WTC11 (cell line): ENCODE results near the gene KCNG4. TPM values are rescaled to one million over a fixed set of nuclear protein-coding genes. Genes with fewer than 3 reads are reported as not detected.

Experiments used
- ATAC-seq: fragments of 200-7000 bp; cut with Tn5 transposase; 2 replicates; pipeline ENCODE4 v1.10.0; 2021; ENCODE audit warnings: mild to moderate bottlenecking, moderate library complexity
- CTCF ChIA-PET: fragments of 300-600 bp; sonication (Branson Sonifier 250); formaldehyde crosslinking; loops from one replicate; lab custom pipeline; 2021; ENCODE audit warnings: antibody characterized with exemption; lab: Charles Lee
- POLR2A ChIA-PET: fragments of 350-600 bp; sonication (Branson Sonifier 250); formaldehyde crosslinking; loops from one replicate; lab custom pipeline; 2021; ENCODE audit warnings: antibody characterized with exemption; lab: Charles Lee
- DNase-seq: peaks from one replicate; pipeline ENCODE4 v3.0.0; 2021; ENCODE audit warnings: low spot score
- H3K27ac Mint-ChIP-seq: 2 replicates; pipeline ENCODE4 v1.8.0; 2021; ENCODE audit warnings: mixed read lengths
- H3K27me3 Mint-ChIP-seq: 2 replicates; pipeline ENCODE4 v1.8.0; 2021; ENCODE audit warnings: low read depth, mild to moderate bottlenecking, moderate library complexity, mixed read lengths
- H3K36me3 Mint-ChIP-seq: 2 replicates; pipeline ENCODE4 v1.8.0; 2021; ENCODE audit warnings: mixed read lengths
- H3K4me1 Mint-ChIP-seq: 2 replicates; pipeline ENCODE4 v1.8.0; 2022; ENCODE audit warnings: mixed read lengths
- H3K4me3 Mint-ChIP-seq: 2 replicates; pipeline ENCODE4 v1.8.0; 2021; ENCODE audit warnings: mild to moderate bottlenecking, moderate library complexity, mixed read lengths
- H3K9me3 Mint-ChIP-seq: 2 replicates; pipeline ENCODE4 v1.8.0; 2021; ENCODE audit warnings: mixed read lengths
- AFF4 ChIP-seq: sonication (generic); formaldehyde crosslinking; IDR thresholded peaks from 2 replicates; pipeline ENCODE4 v1.8.1; 2023; ENCODE audit warnings: mild to moderate bottlenecking, missing genetic modification reagents, borderline replicate concordance
- CREB1 ChIP-seq: sonication (generic); formaldehyde crosslinking; IDR thresholded peaks from 2 replicates; pipeline ENCODE4 v1.8.0; 2023; ENCODE audit warnings: mild to moderate bottlenecking, missing genetic modification reagents
- E2F1 ChIP-seq: sonication (generic); formaldehyde crosslinking; IDR thresholded peaks from 2 replicates; pipeline ENCODE4 v1.8.0; 2022; ENCODE audit warnings: mild to moderate bottlenecking, missing genetic modification reagents
- ELF4 ChIP-seq: sonication (generic); formaldehyde crosslinking; IDR thresholded peaks from 2 replicates; pipeline ENCODE4 v1.8.1; 2022; ENCODE audit warnings: low read depth, mild to moderate bottlenecking, moderate library complexity, missing genetic modification reagents
- NFYB ChIP-seq: sonication (generic); formaldehyde crosslinking; conservative IDR thresholded peaks from 2 replicates; pipeline ENCODE4 v1.8.0; 2022; ENCODE audit warnings: low read depth, missing genetic modification reagents
- NR3C1 ChIP-seq: sonication (generic); formaldehyde crosslinking; conservative IDR thresholded peaks from 2 replicates; pipeline ENCODE4 v1.8.1; 2023; ENCODE audit warnings: low read depth, mild to moderate bottlenecking, missing genetic modification reagents
- RORB ChIP-seq: fragments of 250-450 bp; sonication (Bioruptor Pico); IDR thresholded peaks from 2 replicates; pipeline ENCODE4 v1.9.0; 2021; ENCODE audit warnings: mild to moderate bottlenecking
- SMAD4 ChIP-seq: sonication (generic); formaldehyde crosslinking; IDR thresholded peaks from 2 replicates; pipeline ENCODE4 v1.8.0; 2022; ENCODE audit warnings: mild to moderate bottlenecking, missing genetic modification reagents
- TEAD4 ChIP-seq: sonication (generic); formaldehyde crosslinking; IDR thresholded peaks from 2 replicates; pipeline ENCODE4 v1.8.0; 2022; ENCODE audit warnings: mild to moderate bottlenecking, missing genetic modification reagents
- ZNF232 ChIP-seq: sonication (generic); formaldehyde crosslinking; IDR thresholded peaks from 2 replicates; pipeline ENCODE4 v1.8.0; 2022; ENCODE audit warnings: mild to moderate bottlenecking, missing genetic modification reagents
- ZNF396 ChIP-seq: fragments of 250-450 bp; sonication (Bioruptor Pico); IDR thresholded peaks from 2 replicates; pipeline ENCODE4 v1.8.0; 2021; ENCODE audit warnings: mild to moderate bottlenecking, moderate library complexity, borderline replicate concordance
- ZNF423 ChIP-seq: fragments of 250-450 bp; sonication (Bioruptor Pico); IDR thresholded peaks from 2 replicates; pipeline ENCODE4 v2.1.2; 2022; ENCODE audit warnings: mild to moderate bottlenecking, moderate library complexity
- ZNF425 ChIP-seq: fragments of 250-450 bp; sonication (Bioruptor Pico); conservative IDR thresholded peaks from 2 replicates; pipeline ENCODE4 v1.9.0; 2021; ENCODE audit warnings: mild to moderate bottlenecking
- ZNF671 ChIP-seq: fragments of 250-450 bp; sonication (Bioruptor Pico); IDR thresholded peaks from 2 replicates; pipeline ENCODE4 v1.8.0; 2021; ENCODE audit warnings: mild to moderate bottlenecking
- total RNA-seq: library from RNA; stranded (reverse); gene quantifications from 3 replicates; pipeline ENCODE4 v1.2.3, GENCODE V29; 2021
- TF ChIP-seq, protein P1 (sequence below): sonication (generic); formaldehyde crosslinking; IDR thresholded peaks from 2 replicates; pipeline ENCODE4 v1.8.1; 2023; ENCODE audit warnings: mild to moderate bottlenecking, missing genetic modification reagents
- TF ChIP-seq, protein P2 (sequence below): sonication (generic); formaldehyde crosslinking; IDR thresholded peaks from 2 replicates; pipeline ENCODE4 v1.8.0; 2023; ENCODE audit warnings: missing genetic modification reagents
- TF ChIP-seq, protein P3 (sequence below): sonication (generic); formaldehyde crosslinking; IDR thresholded peaks from 2 replicates; pipeline ENCODE4 v1.8.1; 2022; ENCODE audit warnings: low read depth, missing genetic modification reagents, borderline replicate concordance
- TF ChIP-seq, protein P4 (sequence below): sonication (generic); formaldehyde crosslinking; IDR thresholded peaks from 2 replicates; pipeline ENCODE4 v1.8.0; 2022; ENCODE audit warnings: mild to moderate bottlenecking, missing genetic modification reagents
- TF ChIP-seq, protein P5 (sequence below): sonication (generic); formaldehyde crosslinking; IDR thresholded peaks from 2 replicates; pipeline ENCODE4 v1.8.1; 2023; ENCODE audit warnings: mild to moderate bottlenecking, missing genetic modification reagents, moderate library complexity
- TF ChIP-seq, protein P6 (sequence below): fragments of 250-450 bp; sonication (Bioruptor Pico); IDR thresholded peaks from 2 replicates; pipeline ENCODE4 v1.9.0; 2021; ENCODE audit warnings: mild to moderate bottlenecking

Gene KCNG4
- total RNA-seq, 1 experiment from 2014 or later, result not detected

DNA sequence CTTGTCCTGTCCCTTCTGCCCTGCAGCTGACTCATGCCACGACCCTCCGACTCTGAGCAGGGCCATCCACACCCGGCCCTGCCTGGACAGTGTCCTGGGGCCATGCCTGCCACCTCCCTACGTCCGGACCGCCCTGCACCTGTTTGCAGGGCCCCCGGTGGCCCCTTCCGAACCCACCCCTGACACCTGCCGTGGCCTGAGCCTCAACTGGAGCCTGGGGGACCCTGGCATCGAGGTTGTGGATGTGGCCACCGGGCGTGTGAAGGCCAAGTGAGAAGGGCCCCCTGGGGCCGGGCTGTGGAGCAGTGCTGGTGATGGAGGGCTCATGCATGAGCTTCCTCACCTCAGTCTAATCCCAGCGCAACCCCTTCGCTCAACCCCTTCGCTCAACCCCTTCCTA is 43.7 kb downstream of the KCNG4 start:
- no peak for TF ChIP-seq ZNF671 (CRISPR knock-in tag)
- no peak for TF ChIP-seq ZNF425 (CRISPR knock-in tag)
- TF ChIP-seq CREB1, result no peak
- TF ChIP-seq, protein P1, sequence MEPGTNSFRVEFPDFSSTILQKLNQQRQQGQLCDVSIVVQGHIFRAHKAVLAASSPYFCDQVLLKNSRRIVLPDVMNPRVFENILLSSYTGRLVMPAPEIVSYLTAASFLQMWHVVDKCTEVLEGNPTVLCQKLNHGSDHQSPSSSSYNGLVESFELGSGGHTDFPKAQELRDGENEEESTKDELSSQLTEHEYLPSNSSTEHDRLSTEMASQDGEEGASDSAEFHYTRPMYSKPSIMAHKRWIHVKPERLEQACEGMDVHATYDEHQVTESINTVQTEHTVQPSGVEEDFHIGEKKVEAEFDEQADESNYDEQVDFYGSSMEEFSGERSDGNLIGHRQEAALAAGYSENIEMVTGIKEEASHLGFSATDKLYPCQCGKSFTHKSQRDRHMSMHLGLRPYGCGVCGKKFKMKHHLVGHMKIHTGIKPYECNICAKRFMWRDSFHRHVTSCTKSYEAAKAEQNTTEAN (CRISPR knock-in tag), result no peak
- no peak for TF ChIP-seq AFF4 (CRISPR knock-in tag)
- TF ChIP-seq, protein P2, sequence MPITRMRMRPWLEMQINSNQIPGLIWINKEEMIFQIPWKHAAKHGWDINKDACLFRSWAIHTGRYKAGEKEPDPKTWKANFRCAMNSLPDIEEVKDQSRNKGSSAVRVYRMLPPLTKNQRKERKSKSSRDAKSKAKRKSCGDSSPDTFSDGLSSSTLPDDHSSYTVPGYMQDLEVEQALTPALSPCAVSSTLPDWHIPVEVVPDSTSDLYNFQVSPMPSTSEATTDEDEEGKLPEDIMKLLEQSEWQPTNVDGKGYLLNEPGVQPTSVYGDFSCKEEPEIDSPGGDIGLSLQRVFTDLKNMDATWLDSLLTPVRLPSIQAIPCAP, result no peak
- no peak for TF ChIP-seq ZNF423 (CRISPR knock-in tag)
- TF ChIP-seq TEAD4 (CRISPR knock-in tag), result no peak
- TF ChIP-seq NFYB (CRISPR knock-in tag), result no peak
- TF ChIP-seq ELF4 (CRISPR knock-in tag), result no peak
- no peak for TF ChIP-seq ZNF232 (CRISPR knock-in tag)
- TF ChIP-seq, protein P3, sequence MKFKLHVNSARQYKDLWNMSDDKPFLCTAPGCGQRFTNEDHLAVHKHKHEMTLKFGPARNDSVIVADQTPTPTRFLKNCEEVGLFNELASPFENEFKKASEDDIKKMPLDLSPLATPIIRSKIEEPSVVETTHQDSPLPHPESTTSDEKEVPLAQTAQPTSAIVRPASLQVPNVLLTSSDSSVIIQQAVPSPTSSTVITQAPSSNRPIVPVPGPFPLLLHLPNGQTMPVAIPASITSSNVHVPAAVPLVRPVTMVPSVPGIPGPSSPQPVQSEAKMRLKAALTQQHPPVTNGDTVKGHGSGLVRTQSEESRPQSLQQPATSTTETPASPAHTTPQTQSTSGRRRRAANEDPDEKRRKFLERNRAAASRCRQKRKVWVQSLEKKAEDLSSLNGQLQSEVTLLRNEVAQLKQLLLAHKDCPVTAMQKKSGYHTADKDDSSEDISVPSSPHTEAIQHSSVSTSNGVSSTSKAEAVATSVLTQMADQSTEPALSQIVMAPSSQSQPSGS, result no peak
- TF ChIP-seq, protein P4, sequence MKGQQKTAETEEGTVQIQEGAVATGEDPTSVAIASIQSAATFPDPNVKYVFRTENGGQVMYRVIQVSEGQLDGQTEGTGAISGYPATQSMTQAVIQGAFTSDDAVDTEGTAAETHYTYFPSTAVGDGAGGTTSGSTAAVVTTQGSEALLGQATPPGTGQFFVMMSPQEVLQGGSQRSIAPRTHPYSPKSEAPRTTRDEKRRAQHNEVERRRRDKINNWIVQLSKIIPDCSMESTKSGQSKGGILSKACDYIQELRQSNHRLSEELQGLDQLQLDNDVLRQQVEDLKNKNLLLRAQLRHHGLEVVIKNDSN (CRISPR knock-in tag), result no peak
- TF ChIP-seq, protein P5, sequence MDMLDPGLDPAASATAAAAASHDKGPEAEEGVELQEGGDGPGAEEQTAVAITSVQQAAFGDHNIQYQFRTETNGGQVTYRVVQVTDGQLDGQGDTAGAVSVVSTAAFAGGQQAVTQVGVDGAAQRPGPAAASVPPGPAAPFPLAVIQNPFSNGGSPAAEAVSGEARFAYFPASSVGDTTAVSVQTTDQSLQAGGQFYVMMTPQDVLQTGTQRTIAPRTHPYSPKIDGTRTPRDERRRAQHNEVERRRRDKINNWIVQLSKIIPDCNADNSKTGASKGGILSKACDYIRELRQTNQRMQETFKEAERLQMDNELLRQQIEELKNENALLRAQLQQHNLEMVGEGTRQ (CRISPR knock-in tag), result no peak
- TF ChIP-seq ZNF396, result no peak
- TF ChIP-seq RORB (CRISPR knock-in tag), result no peak
- TF ChIP-seq NR3C1 (CRISPR knock-in tag), result no peak
- no peak for TF ChIP-seq E2F1 (CRISPR knock-in tag)
- no peak for TF ChIP-seq SMAD4 (CRISPR knock-in tag)
- TF ChIP-seq, protein P6, sequence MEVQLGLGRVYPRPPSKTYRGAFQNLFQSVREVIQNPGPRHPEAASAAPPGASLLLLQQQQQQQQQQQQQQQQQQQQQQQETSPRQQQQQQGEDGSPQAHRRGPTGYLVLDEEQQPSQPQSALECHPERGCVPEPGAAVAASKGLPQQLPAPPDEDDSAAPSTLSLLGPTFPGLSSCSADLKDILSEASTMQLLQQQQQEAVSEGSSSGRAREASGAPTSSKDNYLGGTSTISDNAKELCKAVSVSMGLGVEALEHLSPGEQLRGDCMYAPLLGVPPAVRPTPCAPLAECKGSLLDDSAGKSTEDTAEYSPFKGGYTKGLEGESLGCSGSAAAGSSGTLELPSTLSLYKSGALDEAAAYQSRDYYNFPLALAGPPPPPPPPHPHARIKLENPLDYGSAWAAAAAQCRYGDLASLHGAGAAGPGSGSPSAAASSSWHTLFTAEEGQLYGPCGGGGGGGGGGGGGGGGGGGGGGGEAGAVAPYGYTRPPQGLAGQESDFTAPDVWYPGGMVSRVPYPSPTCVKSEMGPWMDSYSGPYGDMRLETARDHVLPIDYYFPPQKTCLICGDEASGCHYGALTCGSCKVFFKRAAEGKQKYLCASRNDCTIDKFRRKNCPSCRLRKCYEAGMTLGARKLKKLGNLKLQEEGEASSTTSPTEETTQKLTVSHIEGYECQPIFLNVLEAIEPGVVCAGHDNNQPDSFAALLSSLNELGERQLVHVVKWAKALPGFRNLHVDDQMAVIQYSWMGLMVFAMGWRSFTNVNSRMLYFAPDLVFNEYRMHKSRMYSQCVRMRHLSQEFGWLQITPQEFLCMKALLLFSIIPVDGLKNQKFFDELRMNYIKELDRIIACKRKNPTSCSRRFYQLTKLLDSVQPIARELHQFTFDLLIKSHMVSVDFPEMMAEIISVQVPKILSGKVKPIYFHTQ (CRISPR knock-in tag), result no peak
- TF ChIP-seq, all 79 proteins: peak for 0
- POLR2A ChIA-PET, result no interaction called here
- Mint-ChIP-seq H3K27ac (no peak overlapping the region), H3K4me1 (0 out of 2 replicates have a peak, but pooled peaks cover 3% of the 10 kb centered on the region), H3K9me3 (no peaks in the 10 kb centered on the region), H3K27me3 (no peaks in the 10 kb centered on the region), H3K4me3 (no peak overlapping the region), H3K36me3 (no peaks in the 10 kb centered on the region)
- no peak for DNase-seq
- no peak for ATAC-seq
- CTCF ChIA-PET, result interaction anchor here (0.8 to 2.0 kb wide), 4 partner anchors 9 to 112 kb away, joined by 3 to 10 read pairs (median 4); partner anchors contain the start of gene TAF1C
